HL-60/S4 (cell line): ENCODE results near the gene MTMR2.

Experiments used
- in situ Hi-C: fragments of 300-500 bp; cut with MboI; formaldehyde crosslinking; loops from 2 replicates; pipeline ENCODE4 v1.14.3; 2022; ENCODE audit warnings: low sequenced_read_pairs

Gene MTMR2

DNA sequence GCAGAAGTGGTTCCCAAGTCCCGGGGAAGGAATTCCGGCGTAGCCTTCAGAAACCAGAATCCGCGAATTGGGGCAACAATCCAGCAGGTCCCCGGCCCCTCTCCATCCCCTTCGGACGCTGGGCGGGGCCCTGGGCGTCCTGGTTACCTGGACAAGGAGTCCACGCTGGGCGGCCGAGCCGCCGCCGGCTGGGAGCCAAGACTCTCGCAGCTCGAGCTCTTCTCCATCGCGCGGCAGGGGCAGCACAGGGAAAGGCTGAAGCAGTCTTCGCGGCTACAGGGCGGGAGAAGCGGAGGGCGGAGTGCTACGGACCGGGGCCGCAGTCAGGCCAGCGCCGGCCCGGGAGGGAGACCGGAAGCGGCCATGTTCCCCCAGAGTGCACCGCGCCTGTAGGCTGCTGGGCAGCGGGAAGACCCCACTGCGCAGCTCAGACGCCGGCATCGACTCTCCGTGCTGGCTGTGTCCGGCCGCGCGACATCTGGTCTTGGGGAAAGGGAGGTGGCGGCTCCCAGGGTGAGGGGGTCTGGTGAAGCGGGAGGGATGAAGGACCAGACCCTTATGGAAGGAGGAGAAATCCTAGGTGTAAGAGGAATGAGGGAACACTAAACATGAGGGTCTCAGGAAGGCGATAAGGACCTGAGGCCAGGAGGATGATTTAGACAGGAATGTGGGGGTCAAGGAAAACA is at the start of gene MTMR2:
MTMR2 (minus strand) TSS at position 380 of the 686 bp plus-strand sequence; CDS start at position 227, 153 bp downstream.
- in situ Hi-C loops: no loop called here

- in situ Hi-C loops: no loop called here
Observed at GRCh38 chr11:95972060-95972459, 48.2 kb upstream of the MTMR2 start.

- in situ Hi-C loops: no loop called here
Observed at GRCh38 chr11:95968585-95968984, 44.7 kb upstream of the MTMR2 start.

DNA sequence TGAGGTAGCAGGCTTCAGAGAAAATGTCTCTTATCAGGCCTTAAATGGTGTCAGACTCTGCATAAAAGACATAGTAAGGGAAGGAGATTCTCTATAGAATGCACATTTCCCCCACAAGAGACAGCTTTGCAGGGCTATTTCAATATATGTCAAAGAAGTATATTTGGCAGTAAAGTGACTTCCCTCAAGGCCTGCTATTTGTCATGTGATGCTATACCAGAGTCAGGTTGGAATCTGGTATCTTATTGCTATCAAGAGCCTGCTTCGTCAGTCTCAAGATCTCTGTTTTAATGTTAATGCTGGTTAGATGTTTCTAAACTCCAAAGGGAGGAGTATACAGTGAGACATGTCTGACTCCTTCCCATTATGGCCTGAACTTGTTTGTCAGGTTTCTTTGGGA is 40.4 kb upstream of the MTMR2 start:
- in situ Hi-C loops: no loop called here

DNA sequence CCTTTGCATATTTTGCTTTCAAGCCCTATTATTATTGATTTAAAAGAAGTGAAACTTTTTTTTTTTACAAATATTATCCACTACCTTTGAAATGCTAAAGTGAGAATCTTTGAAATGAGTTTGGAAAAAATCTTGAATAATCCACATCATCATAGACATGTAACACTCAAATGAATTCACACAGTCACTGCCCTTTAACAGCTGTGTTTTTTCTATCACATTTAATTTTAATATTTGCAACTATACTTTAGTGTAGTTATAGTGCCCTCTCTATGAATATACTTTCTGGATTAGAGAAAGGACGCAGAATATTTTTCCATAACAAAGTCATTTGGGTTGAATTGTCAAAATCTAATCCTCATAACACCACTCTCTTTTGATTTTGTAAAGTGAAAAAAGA is 37.9 kb upstream of the MTMR2 start:
- in situ Hi-C loops: no loop called here

DNA sequence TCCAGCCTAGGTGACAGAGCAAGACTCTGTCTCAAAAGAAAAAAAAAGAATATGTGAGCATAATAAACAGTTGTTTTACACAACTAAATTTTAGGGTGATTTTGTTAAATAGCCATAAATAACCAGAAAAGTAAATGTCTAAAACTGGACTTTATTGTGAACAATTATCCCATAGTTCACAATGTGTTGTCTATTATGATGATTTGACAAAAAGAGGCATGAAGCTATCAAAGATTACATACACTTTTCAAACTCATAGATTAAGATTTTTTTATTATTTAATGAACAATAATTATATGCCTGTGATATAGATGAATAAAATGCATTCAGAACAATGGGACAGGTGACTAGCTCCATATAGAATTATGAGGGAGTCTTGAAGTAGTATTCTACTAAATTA is 27.0 kb upstream of the MTMR2 start:
- in situ Hi-C loops: no loop called here

DNA sequence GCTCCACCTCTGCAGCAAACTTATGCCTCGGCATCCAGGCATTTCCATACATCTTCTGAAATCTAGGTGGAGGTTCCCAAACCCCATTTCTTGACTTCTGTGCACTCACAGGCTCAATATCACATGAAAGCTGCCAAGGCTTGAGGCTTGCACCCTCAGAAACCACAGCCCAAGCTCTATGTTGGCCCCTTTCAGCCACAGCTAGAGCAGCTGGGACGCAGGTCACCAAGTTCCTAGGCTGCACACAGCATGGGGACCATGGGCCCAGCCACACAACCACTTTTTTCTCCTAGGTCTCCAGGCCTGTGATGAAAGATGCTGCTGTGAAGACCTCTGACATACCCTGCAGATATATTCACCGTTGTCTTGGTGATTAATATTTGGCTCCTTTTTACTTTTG is 24.7 kb upstream of the MTMR2 start:
- in situ Hi-C loops: no loop called here

GRCh38 chr11:95944623-95945022 is 20.7 kb upstream of the MTMR2 start:
- in situ Hi-C loops: no loop called here

DNA sequence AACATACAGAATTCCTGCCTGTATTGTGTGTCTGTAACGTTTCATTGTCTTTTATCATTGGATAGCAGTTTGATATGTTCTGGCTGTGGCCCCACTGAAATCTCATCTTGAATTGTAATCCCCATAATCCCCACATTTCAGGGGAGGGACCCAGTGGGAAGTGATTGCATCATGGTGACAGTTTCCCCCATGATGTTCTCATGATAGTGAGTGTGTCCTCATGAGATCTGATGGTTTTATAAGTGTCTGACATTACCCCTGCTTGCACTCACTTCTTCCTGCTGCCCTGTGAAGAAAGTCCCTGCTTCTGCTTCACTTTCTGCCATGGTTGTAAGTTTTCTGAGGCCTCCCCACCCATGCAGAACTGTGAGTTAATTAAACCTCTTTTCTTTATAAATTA is 19.6 kb upstream of the MTMR2 start:
- in situ Hi-C loops: no loop called here

DNA sequence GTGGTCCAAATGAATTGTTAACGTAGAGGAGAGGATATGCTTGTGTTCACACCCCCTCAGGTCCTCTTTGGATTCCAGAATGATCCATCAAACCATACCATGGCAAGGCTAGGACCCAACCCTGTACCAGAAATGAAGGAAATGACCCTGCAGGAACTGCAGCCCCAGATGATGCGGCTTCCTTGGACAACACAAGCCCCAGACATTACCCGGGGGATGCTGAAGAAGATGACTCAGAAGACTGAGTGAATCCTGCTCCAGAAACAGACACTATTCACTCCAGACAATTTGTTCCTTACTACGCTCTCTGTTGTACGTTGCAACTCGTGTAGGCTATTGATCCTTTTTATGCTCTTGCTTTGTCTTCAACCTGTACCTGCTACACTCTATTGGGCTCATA is 15.2 kb upstream of the MTMR2 start:
- in situ Hi-C loops: no loop called here

- in situ Hi-C loops: no loop called here
Observed at GRCh38 chr11:95937358-95937757, 13.5 kb upstream of the MTMR2 start.

GRCh38 chr11:95933594-95933993 is 9.7 kb upstream of the MTMR2 start:
- in situ Hi-C loops: no loop called here

DNA sequence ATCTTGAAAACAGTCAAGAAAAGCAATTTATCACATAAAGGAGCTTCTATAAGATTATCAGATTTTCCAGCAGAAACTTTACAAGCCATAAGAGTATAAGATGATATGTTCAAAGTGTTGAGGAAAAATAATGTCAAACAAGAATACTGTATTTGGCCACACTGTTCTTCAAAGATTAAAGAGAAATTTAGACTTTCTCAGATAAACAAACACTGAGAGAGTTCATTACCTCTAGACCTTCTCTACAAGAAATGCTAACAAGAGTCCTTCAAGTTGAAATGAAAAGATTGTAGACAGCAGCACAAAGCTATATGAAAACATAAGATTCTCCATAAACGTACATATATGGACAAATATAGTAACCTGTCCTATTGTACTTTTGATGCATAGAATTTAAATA is 8.0 kb upstream of the MTMR2 start:
- in situ Hi-C loops: no loop called here

- in situ Hi-C loops: no loop called here
Observed at GRCh38 chr11:95930948-95931347, 7.0 kb upstream of the MTMR2 start.

DNA sequence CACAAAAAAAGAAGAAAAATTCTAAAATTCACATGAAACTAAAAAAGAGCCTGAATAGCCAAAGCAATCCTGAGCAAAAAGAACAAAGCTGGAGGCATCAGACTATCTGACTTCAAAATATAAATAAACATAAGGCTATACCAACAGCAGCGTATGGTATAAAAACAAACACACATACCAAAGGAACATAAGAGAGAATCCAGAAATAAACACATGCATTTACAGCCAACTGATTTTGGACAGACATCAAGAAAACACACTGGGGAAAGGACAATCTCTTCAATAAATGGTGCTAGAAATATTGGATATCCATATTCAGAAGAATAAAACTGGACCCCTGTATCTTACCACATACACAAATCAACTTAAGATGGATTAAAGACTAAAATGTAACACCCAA is 2.8 kb upstream of the MTMR2 start:
- in situ Hi-C loops: no loop called here

DNA sequence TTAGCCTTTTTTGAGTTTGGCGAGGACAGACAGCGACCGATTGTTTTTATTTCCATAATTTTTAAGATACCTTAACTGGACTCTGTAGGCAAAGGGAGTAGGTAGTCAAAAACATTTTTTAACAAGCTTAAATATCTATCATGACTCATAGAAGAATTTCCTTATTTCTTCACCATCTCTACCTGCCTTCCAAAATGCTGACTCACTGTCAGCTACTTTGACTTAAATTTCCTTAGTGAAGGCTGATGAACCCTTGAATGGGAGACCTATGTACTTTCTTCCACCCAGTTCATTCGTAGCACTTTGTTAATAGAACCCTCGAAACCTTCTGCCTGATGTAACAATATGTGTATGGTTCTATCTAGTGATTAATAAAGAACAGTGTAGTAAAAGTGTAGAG is 1.1 kb upstream of the MTMR2 start:
- in situ Hi-C loops: no loop called here

- in situ Hi-C loops: no loop called here
Observed at GRCh38 chr11:95924414-95924760, 480 bp upstream of the MTMR2 start.

DNA sequence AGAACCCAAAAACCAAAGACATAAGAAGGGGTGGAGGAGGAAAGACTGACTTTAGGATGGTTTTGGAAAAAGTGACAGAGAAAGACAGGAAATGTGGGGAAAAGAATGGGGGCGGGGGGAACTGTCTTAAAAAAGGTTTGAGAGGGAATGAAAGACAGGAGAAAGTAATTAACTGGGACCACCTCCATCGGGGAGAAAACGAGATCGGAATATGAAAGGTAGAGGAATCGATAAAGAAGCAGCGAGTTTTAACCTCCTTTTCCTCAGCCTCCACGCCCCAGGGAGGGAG is 524 bp downstream of the MTMR2 start:
- in situ Hi-C loops: no loop called here

DNA sequence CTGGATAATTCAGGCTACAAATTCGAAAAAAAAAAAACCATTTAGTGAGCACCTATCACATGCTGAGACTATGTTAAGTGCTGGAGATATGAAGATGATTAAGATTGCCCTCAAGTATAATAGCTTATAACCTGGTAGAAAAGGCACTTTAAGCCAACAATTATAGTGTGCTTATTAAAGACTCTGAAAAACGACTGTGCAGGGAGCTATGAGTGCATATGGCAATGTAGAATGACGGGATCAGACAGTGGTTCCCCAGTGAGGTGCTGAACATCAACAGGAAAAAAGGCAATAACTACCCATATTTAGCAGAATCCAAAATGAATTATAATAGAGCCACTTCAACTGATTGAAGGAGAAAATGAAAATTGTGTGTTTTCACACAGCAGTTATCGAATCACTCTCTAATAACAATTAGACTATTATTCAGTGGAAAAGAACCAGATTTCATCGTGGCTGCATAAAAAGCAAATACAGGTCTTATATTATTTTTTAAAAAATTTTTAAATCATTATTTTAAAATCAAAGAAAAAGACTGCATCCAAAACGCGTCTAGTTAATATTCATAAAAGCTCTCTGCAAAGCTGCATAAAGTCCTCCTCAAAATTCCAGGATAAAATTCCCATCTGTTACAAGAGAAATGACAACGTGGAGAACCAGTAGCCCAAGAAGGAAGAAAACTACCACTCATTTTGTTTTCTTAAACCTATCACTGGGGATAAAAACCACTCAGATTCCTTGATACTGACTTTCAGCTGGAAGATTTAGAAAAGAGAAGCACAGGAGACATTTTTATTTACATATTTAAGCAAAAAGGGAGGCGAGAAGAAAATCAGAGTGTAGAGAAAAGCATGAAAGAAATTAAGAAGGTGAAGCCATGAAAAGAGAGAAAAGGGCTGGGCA is 1.1 kb downstream of the MTMR2 start:
- in situ Hi-C loops: no loop called here

DNA sequence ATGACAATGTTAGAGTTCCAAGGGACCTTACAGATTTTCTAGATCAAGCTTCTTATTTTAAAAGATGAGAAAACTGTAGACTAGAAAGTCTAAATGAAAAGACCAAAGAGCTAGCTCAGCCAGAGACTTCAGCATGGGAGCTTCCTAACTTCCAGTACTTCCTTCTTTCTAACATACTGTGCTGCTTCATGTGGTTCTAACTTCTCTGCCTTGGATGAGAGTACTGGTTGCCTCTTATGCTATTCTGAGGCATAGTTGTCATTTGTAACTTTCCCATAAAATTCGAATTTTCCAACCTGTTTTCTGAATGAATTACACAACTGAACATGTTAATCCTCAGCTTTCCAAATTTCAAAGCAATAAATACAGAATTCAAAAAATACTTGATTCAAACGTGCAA is 1.8 kb downstream of the MTMR2 start:
- in situ Hi-C loops: no loop called here

- in situ Hi-C loops: no loop called here
Observed at GRCh38 chr11:95920460-95921105, 3.3 kb downstream of the MTMR2 start.

- in situ Hi-C loops: no loop called here
Observed at GRCh38 chr11:95919514-95919913, 4.4 kb downstream of the MTMR2 start.
